PC-9 (cell line): ENCODE measurements around the gene TCN1. TPM values are rescaled to one million over a fixed set of nuclear protein-coding genes. Genes with fewer than 3 reads are reported as not detected.

Experiments
- BruUV-seq: library from RNA; stranded (reverse); fragments of 400-500 nt; replicated peaks from 2 replicates; lab custom pipeline; 2021; lab: Mats Ljungman, UMichigan
- CTCF ChIA-PET: fragments of 300-600 bp; sonication (Branson Sonifier 250); formaldehyde crosslinking; loops from one replicate; lab custom pipeline; 2022; ENCODE audit warnings: antibody characterized with exemption; lab: Charles Lee
- POLR2A ChIA-PET: fragments of 300-600 bp; sonication (Branson Sonifier 250); formaldehyde crosslinking; loops from one replicate; lab custom pipeline; 2022; ENCODE audit warnings: antibody characterized with exemption; ENCODE audit not compliant: unreplicated experiment; lab: Charles Lee
- DNase-seq, 2 experiments: peaks; one replicate each; pipeline versions ENCODE4 v3.0.0 to v3.0.0-alpha.2; 2015 to 2022; ENCODE audit warnings: mixed read lengths in 1 of 2
- H2AFZ ChIP-seq: fragments of 200-600 bp; sonication (generic); 2 replicates; pipeline ENCODE4 v1.8.1; 2017; ENCODE audit warnings: antibody characterized with exemption
- H3F3A ChIP-seq: fragments of 200-600 bp; sonication (generic); 2 replicates; pipeline ENCODE4 v1.8.1; 2017; ENCODE audit warnings: antibody characterized with exemption, mild to moderate bottlenecking, low read depth; ENCODE audit not compliant: insufficient read depth
- H3K27ac ChIP-seq: fragments of 200-600 bp; sonication (generic); 2 replicates; pipeline ENCODE4 v1.6.1; 2016; ENCODE audit warnings: mixed run types
- H3K27me3 ChIP-seq: fragments of 200-600 bp; sonication (generic); 2 replicates; pipeline ENCODE4 v1.6.1; 2016; ENCODE audit warnings: low read depth, mixed run types; ENCODE audit not compliant: insufficient read depth
- H3K36me3 ChIP-seq: fragments of 200-600 bp; sonication (generic); 2 replicates; pipeline ENCODE4 v1.6.1; 2016; ENCODE audit warnings: low read depth, mixed run types
- H3K4me1 ChIP-seq: fragments of 200-600 bp; sonication (generic); replicated peaks from 2 replicates; pipeline ENCODE4 v1.6.1; 2016; ENCODE audit warnings: mixed run types; ENCODE audit not compliant: insufficient read depth
- H3K4me2 ChIP-seq: fragments of 200-600 bp; sonication (generic); 2 replicates; pipeline ENCODE4 v1.6.1; 2017; ENCODE audit warnings: mixed run types
- H3K4me3 ChIP-seq: fragments of 200-600 bp; sonication (generic); 2 replicates; pipeline ENCODE4 v1.6.1; 2016; ENCODE audit warnings: mixed run types
- H3K79me2 ChIP-seq: fragments of 200-600 bp; sonication (generic); 2 replicates; pipeline ENCODE4 v1.6.1; 2017; ENCODE audit warnings: low read depth, mixed run types
- H3K9me2 ChIP-seq: fragments of 200-600 bp; sonication (generic); 2 replicates; pipeline ENCODE4 v1.8.1; 2017; ENCODE audit warnings: mild to moderate bottlenecking; ENCODE audit not compliant: insufficient read depth
- H3K9me3 ChIP-seq: fragments of 200-600 bp; sonication (generic); 2 replicates; pipeline ENCODE4 v1.8.1; 2016; ENCODE audit warnings: low read depth; ENCODE audit not compliant: insufficient read depth
- H4K20me1 ChIP-seq: fragments of 200-600 bp; sonication (generic); 2 replicates; pipeline ENCODE4 v1.8.1; 2017; ENCODE audit not compliant: insufficient read depth
- EZH2 ChIP-seq: fragments of 200-600 bp; sonication (generic); IDR thresholded peaks from 2 replicates; pipeline ENCODE4 v1.8.0; 2017; ENCODE audit warnings: antibody characterized with exemption, low read depth
- intact Hi-C: fragments of 100-400 bp; cut with micrococcal nuclease; formaldehyde crosslinking; loops from one replicate; pipeline ENCODE4 v1.10.0; 2022; ENCODE audit not compliant: unreplicated experiment
- total RNA-seq: library from RNA; stranded (reverse); gene quantifications from 2 replicates; pipeline ENCODE4 v1.2.3, GENCODE V29; 2021
- TF ChIP-seq, protein P1 (sequence below): fragments of 200-600 bp; sonication (generic); conservative IDR thresholded peaks from 2 replicates; pipeline ENCODE4 v1.6.1; 2017; ENCODE audit warnings: mixed run types, antibody characterized with exemption, mild to moderate bottlenecking, moderate library complexity

TCN1 gene
- total RNA-seq, 1 experiment from 2014 or later: 1.4 TPM

DNA sequence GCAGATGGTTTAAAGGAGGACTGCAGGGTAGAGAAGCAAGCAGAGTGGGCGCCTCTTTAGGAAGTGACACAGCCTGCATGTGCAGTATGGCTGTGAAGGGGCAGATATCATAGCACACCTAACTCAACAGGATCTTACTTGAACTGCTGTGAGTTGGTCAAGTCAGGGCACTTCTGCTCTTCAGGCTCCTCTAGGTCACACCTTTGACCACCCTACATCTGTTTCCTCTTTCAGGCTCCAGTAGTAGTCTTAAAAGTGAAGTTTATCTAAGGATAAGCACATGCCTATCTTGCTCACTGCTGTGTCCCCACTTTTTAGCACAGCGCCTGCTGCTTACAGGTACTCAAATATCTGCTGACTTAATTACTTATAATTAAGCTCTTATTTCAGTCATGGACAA is 62.2 kb downstream of the TCN1 start:
- H3K4me1 ChIP-seq: peaks cover 27% of the 10 kb centered on the region
- no peak for DNase-seq
- no peaks in the 10 kb centered on the region for H3K27me3 ChIP-seq
- H2AFZ ChIP-seq: no peak overlapping the region
- POLR2A ChIA-PET: no interaction called here
- TF ChIP-seq, protein P1, sequence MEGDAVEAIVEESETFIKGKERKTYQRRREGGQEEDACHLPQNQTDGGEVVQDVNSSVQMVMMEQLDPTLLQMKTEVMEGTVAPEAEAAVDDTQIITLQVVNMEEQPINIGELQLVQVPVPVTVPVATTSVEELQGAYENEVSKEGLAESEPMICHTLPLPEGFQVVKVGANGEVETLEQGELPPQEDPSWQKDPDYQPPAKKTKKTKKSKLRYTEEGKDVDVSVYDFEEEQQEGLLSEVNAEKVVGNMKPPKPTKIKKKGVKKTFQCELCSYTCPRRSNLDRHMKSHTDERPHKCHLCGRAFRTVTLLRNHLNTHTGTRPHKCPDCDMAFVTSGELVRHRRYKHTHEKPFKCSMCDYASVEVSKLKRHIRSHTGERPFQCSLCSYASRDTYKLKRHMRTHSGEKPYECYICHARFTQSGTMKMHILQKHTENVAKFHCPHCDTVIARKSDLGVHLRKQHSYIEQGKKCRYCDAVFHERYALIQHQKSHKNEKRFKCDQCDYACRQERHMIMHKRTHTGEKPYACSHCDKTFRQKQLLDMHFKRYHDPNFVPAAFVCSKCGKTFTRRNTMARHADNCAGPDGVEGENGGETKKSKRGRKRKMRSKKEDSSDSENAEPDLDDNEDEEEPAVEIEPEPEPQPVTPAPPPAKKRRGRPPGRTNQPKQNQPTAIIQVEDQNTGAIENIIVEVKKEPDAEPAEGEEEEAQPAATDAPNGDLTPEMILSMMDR: no peak
- TF ChIP-seq EZH2: no peak
- H3F3A ChIP-seq: peaks cover 53% of the 10 kb centered on the region
- CTCF ChIA-PET: no interaction called here
- no peak overlapping the region for H3K4me2 ChIP-seq
- H3K79me2 ChIP-seq: peaks cover 6% of the 10 kb centered on the region
- 0 out of 2 replicates have a peak, but pooled peaks cover 14% of the 10 kb centered on the region for H3K36me3 ChIP-seq
- H3K4me3 ChIP-seq: no peak overlapping the region
- no peaks in the 10 kb centered on the region for H3K9me3 ChIP-seq
- no peaks in the 10 kb centered on the region for H3K9me2 ChIP-seq
- BruUV-seq: no TSS peak
- intact Hi-C loops: no loop called here
- H3K27ac ChIP-seq: no peak overlapping the region
- H4K20me1 ChIP-seq: no peaks in the 10 kb centered on the region

Other genes starting within 250 kb of the TCN1 start
- gene PATL1, start 197.4 kb downstream of the TCN1 start, total RNA-seq: 33.5 and 55.0 TPM in 2 replicates
- not detected in 2 replicates for gene OR10V1, start 152.6 kb downstream of the TCN1 start, total RNA-seq
- gene STX3, start 111.1 kb downstream of the TCN1 start, total RNA-seq: 45.2 and 50.1 TPM in 2 replicates
- 64.7 and 82.0 TPM in 2 replicates for gene MRPL16, start 55.7 kb downstream of the TCN1 start, total RNA-seq
- not detected in 2 replicates for gene CBLIF, start 21.0 kb downstream of the TCN1 start, total RNA-seq
- gene OOSP3, start 12.3 kb upstream of the TCN1 start, total RNA-seq: not detected in 2 replicates
- gene OOSP1, start 71.9 kb upstream of the TCN1 start, total RNA-seq: not detected in 2 replicates
- not detected in 2 replicates for gene OOSP4A, start 97.5 kb upstream of the TCN1 start, total RNA-seq
- not detected in 2 replicates for gene OOSP4B, start 150.7 kb upstream of the TCN1 start, total RNA-seq
- not detected in 2 replicates for gene OOSP2, start 173.9 kb upstream of the TCN1 start, total RNA-seq
- not detected in 2 replicates for gene MS4A3, start 190.2 kb upstream of the TCN1 start, total RNA-seq
- gene MS4A2, start 222.2 kb upstream of the TCN1 start, total RNA-seq: not detected in 2 replicates